SIG-M5 (cell line): ENCODE data around the gene HSF2BP.
"Not testable (repeated sequence)": the region's sequence is repeated elsewhere in the genome, so short reads cannot be mapped to it uniquely, and the experiment has no call there.

Experiments used
- DNase-seq: peaks from one replicate; lab custom pipeline; 2025; lab: John Stamatoyannopoulos, UW

The HSF2BP gene

GRCh38 chr21:43516860-43517627, 142.2 kb downstream of the HSF2BP start:
- not testable (repeated sequence) for DNase-seq

DNA sequence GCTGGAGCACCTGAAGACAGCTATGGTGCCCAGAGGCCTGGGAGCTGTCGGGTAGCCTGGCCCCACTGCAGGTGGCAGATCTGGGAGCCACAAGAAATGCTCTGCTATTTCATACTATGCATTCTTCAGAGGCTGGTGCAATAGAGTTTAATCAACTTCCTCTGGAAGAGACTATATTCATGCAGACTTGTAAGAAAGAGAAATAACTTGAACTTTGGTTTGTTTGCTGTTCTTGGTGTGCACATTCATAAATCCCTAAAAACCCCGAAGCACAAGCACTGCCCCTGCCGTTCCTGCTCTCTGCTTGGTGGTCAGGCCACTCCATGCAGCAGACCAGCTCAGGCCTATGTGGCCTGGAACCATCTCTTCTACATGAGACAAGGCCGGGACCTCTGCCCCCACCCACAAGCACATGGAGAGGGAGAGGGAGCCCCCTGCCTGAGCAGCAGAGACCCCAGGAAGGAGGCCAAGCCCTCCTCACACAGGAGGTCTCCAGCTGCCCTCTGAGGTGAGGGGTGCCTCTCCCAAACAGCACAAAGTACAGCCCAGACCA, 142.9 kb downstream of the HSF2BP start:
- DNase-seq, result not testable (repeated sequence)

- not testable (repeated sequence) for DNase-seq
Observed at GRCh38 chr21:43514834-43515233, 144.5 kb downstream of the HSF2BP start.

DNA sequence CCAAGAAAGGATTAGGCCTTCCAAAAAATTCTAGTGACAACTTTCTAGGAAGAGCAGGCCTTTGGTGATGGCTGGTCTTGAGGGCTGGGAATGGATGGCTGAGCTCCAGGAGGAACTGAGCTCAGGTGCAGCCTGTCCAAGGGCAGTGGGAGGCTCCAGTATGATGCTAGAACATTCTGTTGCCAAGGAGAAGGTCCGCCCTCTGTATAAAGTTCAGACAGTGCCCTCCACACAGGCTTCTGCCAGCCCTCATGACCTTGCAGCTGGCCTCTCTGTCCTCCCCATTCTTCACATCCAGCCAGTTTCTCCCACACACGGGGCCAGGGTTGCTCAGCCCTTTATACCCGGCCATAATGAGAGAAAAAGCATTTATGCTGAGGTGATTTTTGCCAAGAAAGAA, 146.3 kb downstream of the HSF2BP start:
- DNase-seq, result not testable (repeated sequence)

GRCh38 chr21:43511209-43511608, 148.1 kb downstream of the HSF2BP start:
- not testable (repeated sequence) for DNase-seq

DNA sequence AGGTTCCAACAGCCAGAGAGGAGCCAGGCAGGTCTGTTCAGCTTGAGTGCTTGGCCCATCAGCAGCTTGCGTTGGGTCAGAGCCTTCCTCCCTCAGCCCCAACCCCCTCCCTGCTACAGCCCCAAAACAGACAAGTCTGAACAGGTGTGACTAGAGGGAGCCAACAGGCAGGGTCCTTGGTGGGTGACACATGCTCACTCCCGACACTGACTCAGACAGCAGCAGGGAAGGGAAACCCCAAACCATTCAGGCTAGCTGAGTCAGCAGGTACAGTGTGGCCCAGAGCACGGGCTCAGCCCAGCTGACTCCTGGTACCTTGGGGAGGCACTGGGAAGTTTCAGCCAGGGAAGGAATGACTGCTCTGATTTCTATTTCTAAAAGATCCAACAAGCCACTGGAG, 148.6 kb downstream of the HSF2BP start:
- not testable (repeated sequence) for DNase-seq

GRCh38 chr21:43503892-43504291, 155.4 kb downstream of the HSF2BP start:
- DNase-seq, result not testable (repeated sequence)

GRCh38 chr21:43503075-43503750, 156.1 kb downstream of the HSF2BP start:
- not testable (repeated sequence) for DNase-seq

- DNase-seq, result not testable (repeated sequence)
Observed at GRCh38 chr21:43502407-43503071, 156.7 kb downstream of the HSF2BP start.

GRCh38 chr21:43498924-43499323, 160.4 kb downstream of the HSF2BP start:
- DNase-seq, result not testable (repeated sequence)

DNA sequence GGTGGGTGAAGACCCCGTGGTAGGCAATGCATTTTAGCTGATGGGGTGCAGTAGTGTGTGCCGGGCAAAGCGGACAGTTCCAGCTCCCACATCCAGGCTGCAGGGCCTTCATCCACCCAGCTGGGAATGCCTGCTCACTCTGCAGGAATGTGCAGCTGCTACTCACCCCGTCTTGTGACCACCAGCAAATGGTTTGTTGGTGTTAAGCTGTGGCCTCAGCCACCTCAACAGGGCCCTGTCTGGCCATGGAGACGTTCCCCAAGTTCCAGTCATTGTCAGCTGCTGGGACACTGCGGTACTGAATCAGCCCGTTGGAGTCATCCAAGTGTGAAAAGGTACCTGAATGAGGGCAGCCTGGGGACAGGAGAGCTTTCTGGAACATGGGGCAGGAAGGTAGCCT, 161.2 kb downstream of the HSF2BP start:
- DNase-seq, result not testable (repeated sequence)

DNA sequence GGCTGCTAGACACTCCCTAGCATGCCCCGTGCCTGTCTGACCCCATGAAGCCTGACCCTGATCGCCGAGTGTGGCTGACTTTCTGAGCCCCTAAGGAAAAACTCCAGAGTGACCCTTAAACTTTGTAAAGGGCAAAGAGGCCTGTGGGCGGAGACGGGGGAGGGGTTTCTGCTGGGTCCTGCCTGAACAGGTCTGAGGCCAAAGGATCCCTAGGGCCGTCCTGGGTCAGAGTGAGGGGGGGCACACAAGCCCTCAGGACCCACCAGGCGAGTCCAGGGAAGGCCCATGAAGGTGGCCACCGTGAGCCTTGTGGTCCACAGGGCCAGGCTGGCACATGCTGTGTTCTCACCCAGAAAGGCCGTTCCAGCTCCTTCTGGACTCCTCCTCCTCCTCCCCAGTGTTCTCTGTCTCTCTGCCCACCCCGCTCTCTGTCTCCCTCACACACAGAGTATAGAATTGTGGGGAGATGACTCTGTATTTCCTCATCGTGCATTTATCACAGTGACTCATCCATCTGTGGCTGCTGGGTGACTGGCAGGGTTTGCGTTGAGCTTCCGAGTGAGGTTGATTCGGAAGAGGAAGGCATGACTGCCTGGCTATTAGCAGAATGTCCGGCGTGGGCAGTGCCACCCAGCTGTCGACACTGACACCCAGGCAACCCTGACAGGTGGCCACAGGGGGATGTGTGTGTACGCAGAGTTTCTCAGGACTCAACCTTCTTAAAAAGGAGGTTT, 164.8 kb downstream of the HSF2BP start:
- DNase-seq, result not testable (repeated sequence)

- not testable (repeated sequence) for DNase-seq
Observed at GRCh38 chr21:43493471-43493870, 165.8 kb downstream of the HSF2BP start.

DNA sequence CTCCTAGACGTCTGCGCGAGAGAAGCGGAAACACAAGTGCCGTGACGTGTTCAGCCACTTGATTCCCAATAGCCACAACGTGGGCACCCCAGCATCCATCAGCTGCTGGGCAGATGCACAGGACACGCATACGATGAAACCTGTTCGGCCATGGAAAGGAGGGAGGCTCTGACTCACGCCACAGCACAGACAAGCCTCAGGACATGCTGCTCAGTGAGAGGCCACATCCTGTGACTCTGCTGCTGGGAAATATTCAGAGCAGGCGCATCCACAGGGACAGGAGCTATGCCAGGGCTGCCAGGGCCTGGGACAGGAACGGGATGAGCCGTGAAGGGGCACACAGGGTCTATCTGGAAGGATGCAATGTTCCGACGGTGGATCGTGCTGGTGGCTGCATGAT, 171.1 kb downstream of the HSF2BP start:
- DNase-seq, result not testable (repeated sequence)

DNA sequence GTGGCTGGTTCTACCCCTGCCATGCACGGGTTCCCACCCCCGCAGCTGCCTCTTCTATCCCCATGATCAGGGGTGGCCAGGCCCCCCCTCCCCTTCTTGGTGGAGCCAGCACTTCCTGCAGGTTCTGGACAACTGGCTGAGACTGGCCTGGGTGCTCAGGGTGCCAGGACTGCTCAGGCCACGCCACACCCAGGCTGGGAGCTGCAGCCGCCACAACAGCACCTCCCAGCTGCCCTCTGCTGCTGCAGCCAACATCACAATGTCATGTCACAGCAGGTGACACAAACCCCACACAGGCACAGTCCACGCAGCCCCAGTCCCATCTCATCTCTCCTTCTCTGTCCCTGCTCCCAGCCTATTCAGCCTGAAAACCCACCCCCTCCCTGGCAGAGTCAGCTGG, 173.2 kb downstream of the HSF2BP start:
- not testable (repeated sequence) for DNase-seq

DNA sequence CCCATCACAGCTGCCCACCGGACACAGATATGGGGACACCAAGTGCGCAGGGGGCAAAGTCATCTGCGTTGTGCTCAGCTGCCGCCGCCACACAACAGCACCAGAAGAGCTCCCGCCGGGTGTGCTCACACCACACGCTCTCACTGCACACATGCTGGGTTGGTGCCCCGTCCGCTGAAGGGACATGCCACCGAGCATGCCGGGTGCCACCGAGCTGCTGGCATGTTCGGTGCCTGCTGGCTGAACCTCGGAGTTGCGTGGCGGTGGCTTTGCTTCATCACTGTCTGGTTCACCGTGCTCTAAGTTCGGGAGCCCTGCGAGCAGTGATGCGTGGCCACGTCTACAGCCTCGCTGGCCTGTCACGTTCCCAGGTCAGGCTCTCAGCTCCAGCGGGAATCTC, 174.3 kb downstream of the HSF2BP start:
- DNase-seq, result not testable (repeated sequence)

DNA sequence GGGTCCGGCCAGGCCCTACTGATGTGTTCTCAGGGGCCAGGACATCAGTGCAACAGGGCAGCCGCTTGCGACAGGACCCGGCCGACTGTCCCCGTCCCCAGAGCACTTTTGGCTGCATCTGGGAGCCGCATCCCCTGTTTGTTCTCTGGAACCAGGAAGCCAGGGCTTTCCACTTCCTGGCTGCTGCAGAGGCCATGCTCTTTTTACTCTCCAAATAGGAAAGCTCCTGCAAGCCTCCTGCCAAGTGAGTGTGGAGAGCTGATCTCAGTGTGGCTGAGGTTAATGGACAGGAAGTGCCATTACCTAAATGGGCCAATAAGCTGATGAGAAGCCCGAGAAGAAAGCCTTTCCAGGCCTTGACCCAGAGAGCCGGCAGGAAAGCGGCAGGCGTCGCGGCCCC, 180.1 kb downstream of the HSF2BP start:
- not testable (repeated sequence) for DNase-seq
